ENCODE data around the gene FOLH1. TPM values are rescaled to one million over a fixed set of nuclear protein-coding genes. Genes with fewer than 3 reads are reported as not detected.
"Not testable (repeated sequence)": the region's sequence is repeated elsewhere in the genome, so short reads cannot be mapped to it uniquely, and the experiment has no call there.

The FOLH1 gene
- total RNA-seq, 1 donor from 2014 or later, result 0.36 TPM

GRCh38 chr11:49185597-49185996, 22.8 kb downstream of the FOLH1 start:
- not testable (repeated sequence) for H3K4me3 Mint-ChIP-seq (ENCODE audit: unreplicated experiment); H3K27me3 Mint-ChIP-seq (ENCODE audit: low read depth, unreplicated experiment); H3K9me3 Mint-ChIP-seq (ENCODE audit: unreplicated experiment); H3K79me2 ChIP-seq (ENCODE audit: insufficient read depth, low read length); FAIRE-seq; H3K4me2 ChIP-seq (ENCODE audit: low read length); H3K4me1 ChIP-seq (ENCODE audit: insufficient read depth, low read length); H3K9ac ChIP-seq (ENCODE audit: low read length); H3K36me3 ChIP-seq (ENCODE audit: insufficient read depth, low read length); H4K20me1 ChIP-seq (ENCODE audit: insufficient read depth, low read length); H3K4me1 Mint-ChIP-seq (ENCODE audit: low read depth, unreplicated experiment); H3K27ac Mint-ChIP-seq (ENCODE audit: unreplicated experiment); H3K36me3 Mint-ChIP-seq (ENCODE audit: low read depth, unreplicated experiment); DNase-seq (ENCODE audit: low read depth); H3K4me3 ChIP-seq (ENCODE audit: insufficient read depth, low read depth, low read length); H3K27me3 ChIP-seq (ENCODE audit: insufficient read depth, low read length); H3K27ac ChIP-seq (ENCODE audit: low read depth, low read length); H2AFZ ChIP-seq (ENCODE audit: low read depth, low read length); H3K9me3 ChIP-seq (ENCODE audit: insufficient read depth, low read depth, low read length)

- H3K4me1 Mint-ChIP-seq (ENCODE audit: low read depth, unreplicated experiment); H3K36me3 Mint-ChIP-seq (ENCODE audit: low read depth, unreplicated experiment); H4K20me1 ChIP-seq (ENCODE audit: insufficient read depth, low read length); H2AFZ ChIP-seq (ENCODE audit: low read depth, low read length); H3K27me3 Mint-ChIP-seq (ENCODE audit: low read depth, unreplicated experiment); FAIRE-seq; H3K27me3 ChIP-seq (ENCODE audit: insufficient read depth, low read length); H3K36me3 ChIP-seq (ENCODE audit: insufficient read depth, low read length); H3K27ac ChIP-seq (ENCODE audit: low read depth, low read length); H3K9me3 Mint-ChIP-seq (ENCODE audit: unreplicated experiment); H3K79me2 ChIP-seq (ENCODE audit: insufficient read depth, low read length); H3K4me3 Mint-ChIP-seq (ENCODE audit: unreplicated experiment); DNase-seq (ENCODE audit: low read depth); H3K4me2 ChIP-seq (ENCODE audit: low read length); H3K4me3 ChIP-seq (ENCODE audit: insufficient read depth, low read depth, low read length); H3K9me3 ChIP-seq (ENCODE audit: insufficient read depth, low read depth, low read length); H3K9ac ChIP-seq (ENCODE audit: low read length); H3K4me1 ChIP-seq (ENCODE audit: insufficient read depth, low read length); H3K27ac Mint-ChIP-seq (ENCODE audit: unreplicated experiment): not testable (repeated sequence)
These were observed 23.6 kb downstream of the FOLH1 start for GRCh38 chr11:49184756-49185155.

GRCh38 chr11:49177936-49178335, 30.5 kb downstream of the FOLH1 start:
- not testable (repeated sequence) for DNase-seq (ENCODE audit: low read depth); H3K27me3 Mint-ChIP-seq (ENCODE audit: low read depth, unreplicated experiment); H3K79me2 ChIP-seq (ENCODE audit: insufficient read depth, low read length); H3K9me3 ChIP-seq (ENCODE audit: insufficient read depth, low read depth, low read length); H4K20me1 ChIP-seq (ENCODE audit: insufficient read depth, low read length); H3K9me3 Mint-ChIP-seq (ENCODE audit: unreplicated experiment); H3K9ac ChIP-seq (ENCODE audit: low read length); H3K4me3 ChIP-seq (ENCODE audit: insufficient read depth, low read depth, low read length); H2AFZ ChIP-seq (ENCODE audit: low read depth, low read length); H3K36me3 ChIP-seq (ENCODE audit: insufficient read depth, low read length); H3K4me1 Mint-ChIP-seq (ENCODE audit: low read depth, unreplicated experiment); H3K27ac Mint-ChIP-seq (ENCODE audit: unreplicated experiment); H3K4me2 ChIP-seq (ENCODE audit: low read length); H3K36me3 Mint-ChIP-seq (ENCODE audit: low read depth, unreplicated experiment); H3K27me3 ChIP-seq (ENCODE audit: insufficient read depth, low read length); FAIRE-seq; H3K27ac ChIP-seq (ENCODE audit: low read depth, low read length); H3K4me3 Mint-ChIP-seq (ENCODE audit: unreplicated experiment); H3K4me1 ChIP-seq (ENCODE audit: insufficient read depth, low read length)

- not testable (repeated sequence) for H3K27me3 Mint-ChIP-seq (ENCODE audit: low read depth, unreplicated experiment); H3K4me1 ChIP-seq (ENCODE audit: insufficient read depth, low read length); H3K4me3 ChIP-seq (ENCODE audit: insufficient read depth, low read depth, low read length); FAIRE-seq; H3K27me3 ChIP-seq (ENCODE audit: insufficient read depth, low read length); H3K4me2 ChIP-seq (ENCODE audit: low read length); H3K27ac ChIP-seq (ENCODE audit: low read depth, low read length); H4K20me1 ChIP-seq (ENCODE audit: insufficient read depth, low read length); H3K9me3 Mint-ChIP-seq (ENCODE audit: unreplicated experiment); H3K9me3 ChIP-seq (ENCODE audit: insufficient read depth, low read depth, low read length); H3K9ac ChIP-seq (ENCODE audit: low read length); H3K4me3 Mint-ChIP-seq (ENCODE audit: unreplicated experiment); DNase-seq (ENCODE audit: low read depth); H3K36me3 Mint-ChIP-seq (ENCODE audit: low read depth, unreplicated experiment); H2AFZ ChIP-seq (ENCODE audit: low read depth, low read length); H3K36me3 ChIP-seq (ENCODE audit: insufficient read depth, low read length); H3K79me2 ChIP-seq (ENCODE audit: insufficient read depth, low read length); H3K27ac Mint-ChIP-seq (ENCODE audit: unreplicated experiment); H3K4me1 Mint-ChIP-seq (ENCODE audit: low read depth, unreplicated experiment)
These were observed 33.0 kb downstream of the FOLH1 start for GRCh38 chr11:49175378-49175777.

- not testable (repeated sequence) for H3K27me3 ChIP-seq (ENCODE audit: insufficient read depth, low read length); H3K9ac ChIP-seq (ENCODE audit: low read length); H3K4me3 ChIP-seq (ENCODE audit: insufficient read depth, low read depth, low read length); H3K79me2 ChIP-seq (ENCODE audit: insufficient read depth, low read length); H3K4me2 ChIP-seq (ENCODE audit: low read length); H3K4me3 Mint-ChIP-seq (ENCODE audit: unreplicated experiment); H3K27ac ChIP-seq (ENCODE audit: low read depth, low read length); H2AFZ ChIP-seq (ENCODE audit: low read depth, low read length); H3K27ac Mint-ChIP-seq (ENCODE audit: unreplicated experiment); H3K4me1 ChIP-seq (ENCODE audit: insufficient read depth, low read length); H3K36me3 Mint-ChIP-seq (ENCODE audit: low read depth, unreplicated experiment); H3K27me3 Mint-ChIP-seq (ENCODE audit: low read depth, unreplicated experiment); H3K9me3 ChIP-seq (ENCODE audit: insufficient read depth, low read depth, low read length); H3K36me3 ChIP-seq (ENCODE audit: insufficient read depth, low read length); H3K9me3 Mint-ChIP-seq (ENCODE audit: unreplicated experiment); DNase-seq (ENCODE audit: low read depth); H4K20me1 ChIP-seq (ENCODE audit: insufficient read depth, low read length); H3K4me1 Mint-ChIP-seq (ENCODE audit: low read depth, unreplicated experiment)
- FAIRE-seq, result peak; percentile 26
These were observed 33.6 kb downstream of the FOLH1 start for GRCh38 chr11:49174691-49175366.

GRCh38 chr11:49171613-49172012, 36.8 kb downstream of the FOLH1 start:
- not testable (repeated sequence) for DNase-seq (ENCODE audit: low read depth); H3K4me1 Mint-ChIP-seq (ENCODE audit: low read depth, unreplicated experiment); H3K27me3 Mint-ChIP-seq (ENCODE audit: low read depth, unreplicated experiment); H3K36me3 Mint-ChIP-seq (ENCODE audit: low read depth, unreplicated experiment); H3K4me1 ChIP-seq (ENCODE audit: insufficient read depth, low read length); H3K27ac ChIP-seq (ENCODE audit: low read depth, low read length); H3K36me3 ChIP-seq (ENCODE audit: insufficient read depth, low read length); H3K9me3 ChIP-seq (ENCODE audit: insufficient read depth, low read depth, low read length); H3K4me2 ChIP-seq (ENCODE audit: low read length); H3K27me3 ChIP-seq (ENCODE audit: insufficient read depth, low read length); H3K27ac Mint-ChIP-seq (ENCODE audit: unreplicated experiment); H3K4me3 ChIP-seq (ENCODE audit: insufficient read depth, low read depth, low read length); H3K9me3 Mint-ChIP-seq (ENCODE audit: unreplicated experiment); FAIRE-seq; H3K9ac ChIP-seq (ENCODE audit: low read length); H2AFZ ChIP-seq (ENCODE audit: low read depth, low read length); H3K4me3 Mint-ChIP-seq (ENCODE audit: unreplicated experiment); H3K79me2 ChIP-seq (ENCODE audit: insufficient read depth, low read length); H4K20me1 ChIP-seq (ENCODE audit: insufficient read depth, low read length)
